Right hindlimb (tissue), 1 donor: ENCODE data around the gene ABO.
"Not testable (repeated sequence)": the region's sequence is repeated elsewhere in the genome, so short reads cannot be mapped to it uniquely, and the experiment has no call there.

Source experiments
- DNase-seq: peaks from one replicate; pipeline ENCODE4 v3.0.0-alpha.2; 2018

ABO gene

DNA sequence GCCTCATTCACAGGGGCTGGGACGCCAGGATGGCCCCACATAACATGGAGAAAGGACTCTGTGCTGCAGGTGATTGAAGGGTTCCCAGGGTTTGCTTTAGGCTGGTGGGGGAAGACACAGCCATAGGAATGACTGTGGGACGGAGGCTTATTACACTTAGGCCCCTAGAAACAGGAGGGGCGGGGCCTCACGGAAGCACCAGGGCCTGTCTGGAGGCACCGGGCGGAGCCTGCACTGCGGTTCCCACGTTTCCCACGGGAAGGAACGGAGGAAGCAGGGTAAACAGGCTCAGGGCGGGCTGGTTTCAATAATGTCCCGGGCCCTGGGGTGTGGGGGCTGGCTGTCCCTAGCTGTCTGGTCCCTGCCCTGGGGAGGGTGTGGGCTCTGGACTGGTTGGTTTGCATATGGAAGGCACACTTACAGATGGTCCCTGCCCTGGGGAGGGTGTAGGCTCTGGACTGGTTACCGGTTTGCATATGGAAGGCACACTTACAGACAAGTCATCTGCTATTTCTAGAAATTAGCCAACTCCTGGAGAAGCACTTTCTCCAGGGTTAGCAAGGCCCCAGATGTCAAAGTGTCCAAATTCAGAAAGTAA, 51.7 kb downstream of the ABO start:
- DNase-seq: peak; percentile 40

DNA sequence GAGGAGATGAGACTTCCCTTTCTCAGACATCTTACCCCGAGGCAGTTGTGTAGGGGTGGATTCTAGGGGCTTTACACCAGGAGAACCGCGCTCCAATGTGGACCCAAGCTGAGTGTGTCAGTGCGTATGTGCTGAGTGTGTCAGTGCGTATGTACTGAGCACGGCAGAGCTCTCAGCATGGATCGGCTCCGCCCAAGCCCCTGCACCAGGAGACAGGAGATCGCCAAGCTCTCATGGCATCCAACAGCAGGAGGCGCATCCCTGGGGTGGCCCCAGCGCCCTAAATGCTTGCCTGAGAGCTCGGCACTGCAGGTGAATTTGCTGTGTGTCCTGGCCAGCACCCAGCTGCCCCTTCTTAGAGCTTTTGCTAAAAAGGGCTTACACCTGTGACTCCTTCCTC, 53.0 kb downstream of the ABO start:
- not testable (repeated sequence) for DNase-seq

DNA sequence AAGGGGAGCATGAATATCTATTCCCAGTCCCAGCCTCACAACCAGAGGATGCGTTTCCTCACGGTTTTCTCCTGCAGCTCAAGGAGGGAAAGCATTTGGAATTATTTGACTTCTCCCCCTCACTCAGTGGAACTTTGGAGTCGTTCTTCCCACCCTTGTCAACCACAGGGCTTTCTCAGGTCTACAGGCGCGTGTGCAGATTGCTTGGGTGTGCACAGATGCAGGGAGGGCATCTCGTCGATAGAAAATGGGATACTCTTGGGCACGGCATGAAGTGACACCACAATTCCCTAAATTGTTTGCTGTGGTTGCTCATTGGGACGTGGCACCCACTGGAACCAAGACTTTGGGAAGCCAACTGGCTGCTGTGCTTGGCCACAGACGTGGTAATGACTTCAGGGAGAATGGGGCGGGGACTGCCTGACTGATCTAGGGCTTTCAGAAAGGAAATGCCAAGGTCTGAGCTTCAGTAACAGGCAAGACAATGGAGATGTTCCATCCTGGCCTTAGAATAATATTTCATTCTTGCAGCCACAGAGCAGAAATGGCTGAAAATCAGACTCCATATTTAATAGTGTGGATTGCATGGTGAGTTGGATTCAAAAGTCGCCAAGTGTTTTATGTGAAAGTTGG, 53.7 kb downstream of the ABO start:
- no peak for DNase-seq

DNA sequence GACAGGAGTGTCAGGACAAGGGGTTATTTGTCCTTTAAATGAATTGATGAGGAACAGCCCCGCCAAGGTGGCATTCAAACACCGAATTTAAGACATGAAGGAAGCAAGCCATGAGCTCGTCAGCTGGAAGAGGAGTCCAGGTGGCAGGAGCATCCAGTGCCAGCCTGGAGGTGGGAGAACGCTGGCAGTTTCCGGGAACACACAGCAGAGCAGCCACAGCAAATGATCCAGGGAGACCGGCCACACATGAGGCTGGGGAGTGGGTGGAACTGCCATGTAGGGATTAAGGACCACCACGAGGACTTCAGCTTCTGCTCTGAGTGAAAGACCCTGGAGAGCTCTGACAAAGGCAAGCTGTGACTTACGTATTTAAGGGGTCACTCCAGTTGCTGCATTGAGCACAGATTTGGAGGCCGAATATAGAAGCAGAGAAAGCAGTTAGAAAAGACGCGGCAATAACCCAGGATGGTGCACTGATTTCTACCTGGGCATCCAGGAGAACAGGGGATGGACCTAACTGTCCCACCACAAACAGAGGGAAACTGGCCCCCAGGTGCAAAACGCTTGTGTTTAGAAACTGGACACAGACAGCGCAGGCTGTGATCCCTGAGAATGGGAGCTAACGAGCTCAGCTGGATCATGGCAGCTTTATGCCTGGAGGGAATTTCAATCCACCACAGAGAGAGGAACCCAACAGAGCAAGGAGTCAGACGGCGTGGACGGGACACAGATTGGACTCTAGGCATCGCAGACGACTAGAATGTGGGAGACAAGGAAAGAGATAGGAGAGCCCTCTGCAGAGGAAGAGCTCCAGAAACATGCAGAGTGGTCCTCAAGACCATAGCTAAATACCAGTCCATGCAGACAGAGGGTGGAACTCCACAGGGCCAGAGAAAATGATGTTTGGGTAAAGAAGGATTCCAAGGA, 56.7 kb downstream of the ABO start:
- not testable (repeated sequence) for DNase-seq

DNA sequence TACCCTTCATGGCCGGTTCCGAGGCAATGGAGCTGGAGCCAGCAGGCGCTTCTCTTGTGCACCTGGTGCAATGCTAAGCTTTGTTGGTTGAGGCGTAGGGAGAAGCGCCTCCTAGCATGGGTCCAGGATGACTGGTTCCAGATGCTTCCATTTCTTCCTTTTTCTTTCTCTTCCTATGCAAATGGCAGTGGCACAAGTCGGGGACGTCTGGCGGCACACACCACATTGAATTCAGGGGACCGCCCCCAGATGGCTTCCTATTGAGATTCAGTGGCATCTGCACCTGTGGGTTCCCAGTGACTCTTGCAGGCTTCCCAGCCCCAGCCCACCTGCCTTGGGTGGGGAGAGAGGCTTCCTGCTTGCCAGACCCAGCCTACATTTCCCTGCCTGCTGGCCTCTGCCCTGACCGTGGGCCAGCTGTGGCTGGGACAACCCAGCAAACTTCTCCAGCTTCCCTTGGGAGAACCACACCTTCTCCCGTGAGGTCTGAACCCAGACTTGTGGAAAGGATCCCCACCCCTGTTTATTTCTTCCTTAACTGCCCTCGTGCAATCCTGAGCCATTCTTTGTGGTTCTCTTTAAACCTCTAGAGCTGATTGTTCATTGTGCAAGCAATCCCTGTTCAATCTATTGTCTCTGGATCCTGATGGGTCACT, 57.5 kb downstream of the ABO start:
- not testable (repeated sequence) for DNase-seq

DNA sequence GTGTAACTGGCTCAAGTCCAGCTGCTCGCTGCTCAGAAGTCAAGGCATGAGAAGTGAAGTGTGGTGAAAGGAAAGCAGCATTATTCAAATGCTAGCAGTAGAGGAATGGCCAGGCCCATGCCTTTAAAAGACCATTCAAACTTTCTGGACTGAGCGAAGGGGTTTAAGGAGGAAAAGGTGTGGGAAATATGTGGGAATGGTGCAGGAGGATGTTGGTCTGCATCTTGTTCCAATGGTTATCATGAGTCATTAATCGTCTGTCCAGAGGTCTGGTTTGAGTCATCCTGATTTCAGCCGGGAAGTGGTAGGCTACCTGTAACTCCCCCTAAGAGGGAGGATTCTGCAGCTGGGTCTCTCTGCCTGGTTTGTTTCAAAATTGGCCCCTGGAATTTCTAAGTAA, 60.7 kb downstream of the ABO start:
- DNase-seq: not testable (repeated sequence)

DNA sequence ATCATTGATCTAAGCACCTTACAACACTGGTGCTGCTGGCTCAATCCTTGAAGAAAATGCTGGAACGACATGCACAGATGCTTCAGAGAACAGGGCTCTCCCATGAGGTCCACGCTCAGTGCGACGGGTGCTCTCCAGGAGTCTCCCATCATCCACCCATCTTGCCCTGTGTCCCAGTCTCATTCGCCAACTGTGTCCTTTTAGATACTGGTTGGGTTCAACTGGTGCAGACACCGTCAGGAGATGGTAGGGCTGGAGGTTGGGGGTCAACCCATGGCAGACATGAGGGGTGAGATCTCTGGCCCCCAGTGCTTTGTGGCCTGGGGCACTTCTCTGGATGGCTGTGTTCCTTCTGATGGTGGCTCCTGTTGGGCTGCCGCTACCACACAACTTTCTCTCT, 64.4 kb downstream of the ABO start:
- DNase-seq: no peak

DNA sequence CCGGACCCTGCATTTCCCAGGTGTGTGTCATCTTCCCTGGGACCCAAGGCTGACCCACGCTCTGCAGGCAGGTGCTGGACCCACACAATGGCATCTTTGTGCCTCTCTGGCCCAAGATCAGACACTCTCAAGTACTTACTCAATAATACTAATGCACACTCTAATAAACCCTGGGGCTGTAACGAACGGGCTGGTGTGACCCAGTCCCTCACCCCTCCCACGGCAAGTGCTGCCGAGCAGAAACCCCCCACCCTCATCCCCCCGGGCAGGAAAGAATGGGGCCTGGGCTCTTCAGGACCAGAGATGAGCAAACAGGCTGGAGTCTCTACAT, 64.8 kb downstream of the ABO start:
- no peak for DNase-seq

DNA sequence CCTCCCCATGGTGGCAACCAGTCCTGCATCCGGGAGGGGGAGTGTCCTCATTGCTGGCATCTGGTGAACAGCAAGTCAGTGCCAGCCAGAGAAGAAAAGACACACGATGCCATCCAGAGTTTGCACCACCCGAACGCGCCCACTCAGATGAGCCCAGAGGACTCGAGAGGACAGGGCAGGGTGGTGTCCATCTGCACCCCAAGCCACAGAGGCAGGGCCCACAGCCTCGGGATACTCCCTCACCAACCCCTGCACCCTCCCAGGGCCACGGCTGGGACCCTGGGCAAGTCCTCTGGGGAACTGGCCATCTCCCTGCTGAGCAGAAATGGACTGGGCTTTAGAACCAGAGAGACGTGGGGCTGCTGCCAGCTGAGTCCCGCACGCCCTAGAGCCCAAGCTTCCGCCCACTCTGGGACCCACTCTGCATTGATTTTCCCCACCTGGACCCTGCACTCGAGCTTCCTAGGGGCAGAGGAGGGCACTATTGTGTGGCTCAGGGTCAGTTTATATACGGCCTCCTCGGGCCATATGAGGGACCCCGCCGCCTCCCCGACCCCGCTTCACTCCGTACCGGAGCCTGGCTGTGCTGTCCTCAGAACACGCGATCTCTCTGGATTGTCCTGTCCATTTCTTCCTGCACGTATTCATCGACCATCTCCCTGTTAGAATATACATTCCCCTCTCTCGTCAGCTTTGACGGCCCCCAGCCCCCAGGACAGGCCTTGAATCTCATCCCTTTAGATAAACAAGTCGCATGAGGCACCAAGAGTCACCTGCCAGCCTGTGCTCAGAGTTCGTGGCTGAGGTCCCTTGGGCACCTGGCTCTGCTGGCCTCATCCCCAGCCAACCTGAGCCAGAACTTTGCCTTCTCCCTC, 65.4 kb downstream of the ABO start:
- not testable (repeated sequence) for DNase-seq

DNA sequence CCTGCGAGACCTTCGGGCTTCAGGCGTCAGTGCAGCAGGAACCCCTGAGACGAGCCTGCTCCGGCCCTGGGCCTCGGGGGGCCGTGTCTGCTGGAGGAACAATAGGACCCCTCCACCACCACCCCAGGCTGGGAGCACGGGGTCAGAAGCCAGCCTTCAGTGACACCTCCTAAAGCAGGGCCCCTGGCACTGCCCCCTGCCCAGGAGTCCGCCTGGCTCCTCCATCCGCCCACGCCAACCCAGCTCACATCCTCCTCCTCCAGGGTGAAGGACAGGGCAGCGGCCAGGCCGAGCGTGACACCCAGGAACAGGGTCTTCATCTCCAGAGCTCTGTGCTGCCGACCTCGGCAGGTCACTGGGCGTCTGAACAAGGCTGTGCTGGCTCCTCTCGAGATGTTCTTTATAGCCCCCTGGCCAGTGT, 66.1 kb downstream of the ABO start, which contains the start of gene OBP2B:
TSS of gene OBP2B (minus strand) at position 371 of the 421 bp plus-strand sequence. CDS start at position 320, 51 bp downstream.
- DNase-seq: not testable (repeated sequence)

DNA sequence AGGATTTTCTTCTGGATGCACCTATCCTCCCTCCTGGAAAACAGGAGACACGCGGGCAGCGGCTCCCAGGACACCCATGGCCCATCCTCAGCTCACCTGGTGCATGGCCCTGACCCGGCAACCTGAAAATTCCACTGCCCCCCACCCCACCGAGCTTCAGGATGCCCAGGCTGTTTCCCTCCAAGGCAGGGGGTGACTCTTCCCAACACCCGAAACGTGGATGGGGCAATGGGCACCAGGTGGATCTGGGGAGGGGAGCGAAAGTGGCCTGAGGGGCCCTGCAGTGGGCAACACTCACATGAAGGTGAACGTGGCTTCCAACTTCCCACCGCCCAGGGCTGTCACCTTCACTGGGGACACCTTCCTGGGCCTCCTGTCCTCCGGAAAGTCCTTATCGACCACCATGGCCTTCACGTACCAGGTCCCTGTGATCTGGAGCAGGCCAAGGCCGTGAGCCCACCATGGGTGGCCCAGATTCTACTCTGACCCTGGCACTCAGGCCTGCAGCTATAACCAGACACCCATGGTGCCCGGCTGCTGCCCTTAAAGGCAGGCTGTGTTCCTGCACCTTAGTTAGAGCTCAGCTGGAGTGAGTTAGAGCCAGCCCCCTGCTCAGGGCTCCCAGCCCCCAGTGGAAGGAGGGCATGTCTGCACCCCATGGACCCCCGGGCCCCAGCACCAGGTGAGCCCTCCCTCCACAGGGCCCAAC, 66.7 kb downstream of the ABO start:
- DNase-seq: not testable (repeated sequence)

DNA sequence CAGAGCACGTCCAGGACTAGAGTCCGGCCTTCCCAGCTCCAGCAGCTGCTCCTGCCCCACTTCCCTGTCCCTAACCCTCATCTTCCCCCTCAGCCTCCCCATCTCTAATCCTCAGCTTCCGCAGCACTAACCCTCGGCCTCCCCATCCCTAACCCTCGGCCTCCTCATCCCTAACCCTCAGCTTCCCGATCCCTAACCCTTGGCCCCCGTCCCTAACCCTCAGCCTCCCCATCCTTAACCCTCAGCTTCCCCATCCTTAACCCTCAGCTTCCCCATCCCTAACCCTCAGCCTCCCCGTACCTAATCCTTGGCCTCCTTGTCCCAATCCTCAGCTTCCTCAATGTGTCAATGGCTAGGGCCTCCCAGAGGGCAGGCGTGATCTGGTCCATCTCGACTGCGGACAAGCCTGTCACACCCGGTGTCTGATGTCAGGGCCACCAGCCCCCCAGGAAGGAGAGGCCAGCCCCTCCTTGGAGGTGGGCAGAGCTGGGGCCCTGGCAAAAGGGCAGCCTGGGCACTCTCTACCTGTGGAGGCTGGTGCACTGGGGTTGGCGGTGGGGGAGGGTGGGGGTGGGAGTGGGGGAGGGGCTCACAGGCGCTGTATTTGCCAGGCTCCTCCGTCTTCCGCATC, 67.3 kb downstream of the ABO start:
- no peak for DNase-seq

DNA sequence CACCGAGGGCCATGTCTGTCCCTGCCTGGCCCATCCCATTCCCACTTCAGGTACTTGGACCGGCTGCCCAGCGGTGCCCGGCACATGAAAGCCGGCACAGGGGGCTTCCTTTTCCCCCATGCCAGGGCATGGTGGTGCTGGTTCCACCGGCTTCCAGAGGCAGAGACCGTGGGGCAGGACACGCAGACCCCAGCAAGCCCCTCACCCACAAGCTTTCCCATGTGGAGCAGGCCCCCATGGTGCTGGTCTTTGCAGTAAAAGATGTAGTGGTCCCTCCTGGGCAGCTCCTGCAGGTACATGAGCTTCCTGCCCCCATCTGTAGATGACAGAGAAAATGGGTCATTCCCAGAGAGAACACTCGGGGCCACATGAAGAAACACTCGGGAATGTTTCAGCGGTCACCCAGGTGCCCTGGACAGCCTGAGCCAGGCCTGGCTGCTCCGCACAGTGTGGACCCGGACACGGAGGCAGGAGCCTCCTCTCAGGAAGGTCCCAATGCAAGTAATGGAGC, 67.9 kb downstream of the ABO start:
- no peak for DNase-seq

DNA sequence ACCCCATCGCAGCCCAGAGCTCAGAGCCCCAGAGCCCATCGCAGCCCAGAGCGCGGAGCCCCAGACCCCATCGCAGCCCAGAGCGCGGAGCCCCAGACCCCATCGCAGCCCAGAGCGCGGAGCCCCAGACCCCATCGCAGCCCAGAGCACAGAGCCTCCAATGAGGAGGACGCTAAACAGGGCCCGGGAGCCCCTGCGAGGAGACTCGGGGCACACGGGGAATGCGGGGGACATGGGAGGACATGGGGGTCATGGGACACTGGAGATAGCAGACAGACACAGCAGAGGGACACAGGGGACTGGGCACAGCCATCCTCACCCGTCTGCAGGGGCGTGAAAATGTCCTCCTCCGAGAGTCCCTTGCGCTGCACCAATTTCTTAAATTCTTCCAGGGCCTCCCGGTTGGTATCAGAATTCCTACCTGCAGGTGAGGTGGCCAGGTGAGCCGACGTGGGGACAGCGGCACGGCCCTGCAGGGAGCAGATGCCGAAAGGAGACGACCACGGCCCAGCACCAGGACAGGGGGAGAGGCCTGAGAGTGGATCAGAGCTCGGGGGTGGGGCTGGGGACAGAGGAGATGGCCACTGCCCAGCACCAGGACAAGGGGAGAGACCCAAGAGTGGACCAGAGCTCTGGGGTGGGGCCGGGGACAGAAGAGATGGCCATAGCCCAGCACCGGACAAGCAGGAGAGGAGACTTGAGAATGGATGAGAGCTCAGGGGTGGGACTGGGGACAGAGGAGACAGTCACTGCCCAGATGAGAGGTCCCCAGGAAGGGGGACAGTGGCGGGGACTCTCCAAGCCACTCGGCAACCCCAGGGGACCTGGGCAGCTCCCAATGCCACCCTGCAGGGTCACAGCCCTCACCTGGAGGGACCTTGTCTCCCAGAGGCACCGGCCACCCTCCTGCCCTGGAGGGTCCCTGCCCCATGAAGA, 68.7 kb downstream of the ABO start:
- DNase-seq: no peak

DNA sequence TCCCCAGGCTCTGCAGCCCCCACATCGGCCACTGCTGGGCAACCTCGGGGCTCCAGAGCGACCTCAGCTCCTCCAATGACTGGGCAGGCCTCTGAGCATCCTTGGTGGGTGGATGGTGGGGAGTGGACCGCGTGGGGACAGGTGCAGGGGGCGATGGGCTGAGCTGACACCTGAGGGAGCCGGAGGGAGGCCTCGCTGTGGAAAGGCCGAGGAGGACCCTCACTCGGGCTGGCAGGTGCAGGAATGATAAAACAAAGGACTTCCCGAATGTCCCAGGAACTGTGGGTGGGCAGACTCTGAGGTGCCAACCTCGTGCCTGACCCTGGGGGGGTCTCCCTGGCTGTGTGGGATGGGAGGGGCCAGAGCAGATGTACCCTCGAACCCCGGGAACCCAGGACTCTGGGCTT, 69.5 kb downstream of the ABO start:
- not testable (repeated sequence) for DNase-seq
